ENCODE results near the gene ITIH1. TPM values are rescaled to one million over a fixed set of nuclear protein-coding genes. Genes with fewer than 3 reads are reported as not detected.

Gene ITIH1
- total RNA-seq, 1 donor, result not detected

DNA sequence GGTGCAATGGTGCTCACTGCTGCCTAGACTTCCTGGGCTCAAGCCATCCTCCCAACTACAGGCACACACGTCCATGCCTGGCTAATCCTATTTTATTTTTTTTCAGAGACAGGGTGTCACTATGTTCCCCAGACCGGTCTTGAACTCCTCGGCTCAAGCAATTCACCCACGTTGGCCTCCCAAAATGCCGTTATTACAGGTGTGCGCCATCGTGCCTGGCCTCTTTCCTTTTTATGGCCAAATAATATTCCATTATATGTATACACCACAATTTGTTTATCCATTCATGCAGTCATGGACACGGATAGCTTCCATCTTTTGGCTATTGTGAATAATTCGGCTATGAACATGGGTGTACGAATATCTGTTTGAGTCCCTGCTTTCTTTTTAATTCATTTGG, 5.7 kb upstream of the ITIH1 start:
- H2AFZ ChIP-seq (ENCODE audit: low read length), result peak overlapping the region; percentile 95
- H3K4me3 ChIP-seq (ENCODE audit: insufficient read depth, low read length), result no peak overlapping the region
- H3K27me3 ChIP-seq (ENCODE audit: insufficient read depth, low read length), result no peaks in the 10 kb centered on the region
- no peaks in the 10 kb centered on the region for H3K36me3 ChIP-seq (ENCODE audit: insufficient read depth, low read length)
- peaks cover 9% of the 10 kb centered on the region for H3K4me1 ChIP-seq (ENCODE audit: insufficient read depth, low read length)
- no peaks in the 10 kb centered on the region for H3K9me3 ChIP-seq (ENCODE audit: low read depth, low read length)
- H3K27ac ChIP-seq (ENCODE audit: low read depth, low read length), result no peak overlapping the region
- TF ChIP-seq, protein P1, sequence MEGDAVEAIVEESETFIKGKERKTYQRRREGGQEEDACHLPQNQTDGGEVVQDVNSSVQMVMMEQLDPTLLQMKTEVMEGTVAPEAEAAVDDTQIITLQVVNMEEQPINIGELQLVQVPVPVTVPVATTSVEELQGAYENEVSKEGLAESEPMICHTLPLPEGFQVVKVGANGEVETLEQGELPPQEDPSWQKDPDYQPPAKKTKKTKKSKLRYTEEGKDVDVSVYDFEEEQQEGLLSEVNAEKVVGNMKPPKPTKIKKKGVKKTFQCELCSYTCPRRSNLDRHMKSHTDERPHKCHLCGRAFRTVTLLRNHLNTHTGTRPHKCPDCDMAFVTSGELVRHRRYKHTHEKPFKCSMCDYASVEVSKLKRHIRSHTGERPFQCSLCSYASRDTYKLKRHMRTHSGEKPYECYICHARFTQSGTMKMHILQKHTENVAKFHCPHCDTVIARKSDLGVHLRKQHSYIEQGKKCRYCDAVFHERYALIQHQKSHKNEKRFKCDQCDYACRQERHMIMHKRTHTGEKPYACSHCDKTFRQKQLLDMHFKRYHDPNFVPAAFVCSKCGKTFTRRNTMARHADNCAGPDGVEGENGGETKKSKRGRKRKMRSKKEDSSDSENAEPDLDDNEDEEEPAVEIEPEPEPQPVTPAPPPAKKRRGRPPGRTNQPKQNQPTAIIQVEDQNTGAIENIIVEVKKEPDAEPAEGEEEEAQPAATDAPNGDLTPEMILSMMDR (IDR thresholded peaks at IDR 0.05; ENCODE audit: extremely low read depth, low read depth, low read length), result no peak
- no peaks in the 10 kb centered on the region for H4K20me1 ChIP-seq (ENCODE audit: insufficient read depth, low read length)
- H3K4me2 ChIP-seq (ENCODE audit: insufficient read depth, low read length), result peak overlapping the region; percentile 82
- DNase-seq (ENCODE audit: insufficient read length, low spot score, missing footprints), result no peak
- H3K79me2 ChIP-seq (ENCODE audit: insufficient read depth, low read length), result peaks cover 18% of the 10 kb centered on the region

DNA sequence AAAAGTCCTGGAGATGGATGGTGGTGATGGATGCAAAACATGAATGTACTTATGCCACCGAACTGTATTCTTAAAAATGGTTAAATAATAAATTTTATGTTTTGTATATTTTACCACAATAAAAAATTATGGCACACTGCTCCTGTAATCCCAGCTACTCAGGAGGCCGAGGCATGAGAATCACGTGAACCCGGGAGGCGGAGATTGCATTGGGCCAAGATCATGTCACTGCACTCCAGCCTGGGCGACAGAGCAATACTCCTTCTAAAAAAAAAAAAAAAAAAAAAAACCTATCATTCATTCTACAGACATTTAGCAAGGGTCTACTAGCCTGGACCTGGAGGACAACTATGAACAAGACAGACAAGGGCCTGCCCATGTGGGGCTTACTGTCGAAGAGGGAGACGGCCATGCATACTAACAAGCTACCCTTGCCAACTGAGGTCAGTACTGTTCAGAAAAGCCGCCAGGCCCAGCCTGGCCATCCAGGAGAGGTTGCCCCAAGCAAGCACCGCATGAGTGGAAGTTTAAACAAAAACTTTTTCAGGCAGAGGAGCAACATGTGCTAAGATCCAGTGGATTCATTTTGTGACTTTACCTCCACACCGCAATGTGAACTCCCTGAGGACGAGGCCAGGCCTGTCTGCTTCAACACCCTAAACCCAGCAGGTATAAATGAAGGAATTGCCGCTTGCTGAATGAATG, 3.9 kb upstream of the ITIH1 start:
- peaks cover 15% of the 10 kb centered on the region for H3K79me2 ChIP-seq (ENCODE audit: insufficient read depth, low read length)
- H3K4me1 ChIP-seq (ENCODE audit: insufficient read depth, low read length), result peaks cover 9% of the 10 kb centered on the region
- no peak overlapping the region for H3K27ac ChIP-seq (ENCODE audit: low read depth, low read length)
- no peak overlapping the region for H3K4me3 ChIP-seq (ENCODE audit: insufficient read depth, low read length)
- DNase-seq (ENCODE audit: insufficient read length, low spot score, missing footprints), result no peak
- no peaks in the 10 kb centered on the region for H3K27me3 ChIP-seq (ENCODE audit: insufficient read depth, low read length)
- no peak overlapping the region for H2AFZ ChIP-seq (ENCODE audit: low read length)
- no peak overlapping the region for H3K4me2 ChIP-seq (ENCODE audit: insufficient read depth, low read length)
- TF ChIP-seq, protein P1 (IDR thresholded peaks at IDR 0.05; ENCODE audit: extremely low read depth, low read depth, low read length), result no peak
- H3K9me3 ChIP-seq (ENCODE audit: low read depth, low read length), result no peaks in the 10 kb centered on the region
- no peaks in the 10 kb centered on the region for H3K36me3 ChIP-seq (ENCODE audit: insufficient read depth, low read length)
- H4K20me1 ChIP-seq (ENCODE audit: insufficient read depth, low read length), result no peaks in the 10 kb centered on the region

DNA sequence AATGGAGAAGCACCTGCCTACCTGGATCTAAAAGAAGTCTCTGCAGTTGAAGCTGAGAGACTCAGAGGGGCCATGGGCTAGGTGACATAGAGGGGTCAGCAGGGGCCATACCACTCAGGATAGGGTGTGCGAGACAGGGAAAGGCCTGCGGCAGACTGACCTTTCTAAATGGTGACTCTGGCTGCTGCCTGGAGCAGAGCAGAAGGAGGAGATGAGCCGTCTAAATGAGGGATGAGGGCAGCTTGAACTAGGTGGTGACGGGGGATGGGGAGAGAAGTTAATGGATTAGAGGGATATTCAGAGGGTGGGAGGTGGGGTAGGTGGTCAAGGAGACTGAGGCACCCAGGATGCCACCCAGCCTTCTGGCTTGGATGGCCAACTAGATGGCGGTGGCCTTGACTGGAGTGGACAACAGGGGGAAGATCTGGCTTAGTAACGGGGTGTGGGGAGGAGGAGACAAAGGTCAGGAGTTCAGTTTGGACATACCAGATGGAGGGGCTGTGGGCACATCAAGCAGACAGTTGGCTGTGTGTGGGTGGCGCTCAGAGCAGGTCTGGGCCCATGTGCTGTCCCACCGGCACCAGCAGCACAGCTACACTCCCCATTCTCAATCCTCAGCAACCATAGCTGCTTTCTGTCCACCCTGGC, 3.2 kb upstream of the ITIH1 start:
- H3K27ac ChIP-seq (ENCODE audit: low read depth, low read length), result no peak overlapping the region

More for the DNA sequence above, 3.2 kb upstream of the ITIH1 start:
- Histone ChIP-seq H2AFZ (ENCODE audit: low read length) (no peak overlapping the region), H4K20me1 (ENCODE audit: insufficient read depth, low read length) (no peaks in the 10 kb centered on the region), H3K4me3 (ENCODE audit: insufficient read depth, low read length) (no peak overlapping the region), H3K36me3 (ENCODE audit: insufficient read depth, low read length) (no peaks in the 10 kb centered on the region), H3K27me3 (ENCODE audit: insufficient read depth, low read length) (no peaks in the 10 kb centered on the region), H3K9me3 (ENCODE audit: low read depth, low read length) (no peaks in the 10 kb centered on the region), H3K4me1 (ENCODE audit: insufficient read depth, low read length) (peaks cover 9% of the 10 kb centered on the region), H3K4me2 (ENCODE audit: insufficient read depth, low read length) (no peak overlapping the region), H3K79me2 (ENCODE audit: insufficient read depth, low read length) (peaks cover 14% of the 10 kb centered on the region)
- DNase-seq (ENCODE audit: insufficient read length, low spot score, missing footprints), result no peak
- TF ChIP-seq, protein P1 (IDR thresholded peaks at IDR 0.05; ENCODE audit: extremely low read depth, low read depth, low read length), result no peak
